HG02588 (cell line): ENCODE measurements around the gene DPF3.

Source experiments
- ATAC-seq: cut with Tn5 transposase; IDR thresholded peaks from one replicate; pipeline ENCODE4 v1.9.1; 2021; ENCODE audit warnings: mild to moderate bottlenecking, moderate library complexity; ENCODE audit not compliant: unreplicated experiment

The DPF3 gene

DNA sequence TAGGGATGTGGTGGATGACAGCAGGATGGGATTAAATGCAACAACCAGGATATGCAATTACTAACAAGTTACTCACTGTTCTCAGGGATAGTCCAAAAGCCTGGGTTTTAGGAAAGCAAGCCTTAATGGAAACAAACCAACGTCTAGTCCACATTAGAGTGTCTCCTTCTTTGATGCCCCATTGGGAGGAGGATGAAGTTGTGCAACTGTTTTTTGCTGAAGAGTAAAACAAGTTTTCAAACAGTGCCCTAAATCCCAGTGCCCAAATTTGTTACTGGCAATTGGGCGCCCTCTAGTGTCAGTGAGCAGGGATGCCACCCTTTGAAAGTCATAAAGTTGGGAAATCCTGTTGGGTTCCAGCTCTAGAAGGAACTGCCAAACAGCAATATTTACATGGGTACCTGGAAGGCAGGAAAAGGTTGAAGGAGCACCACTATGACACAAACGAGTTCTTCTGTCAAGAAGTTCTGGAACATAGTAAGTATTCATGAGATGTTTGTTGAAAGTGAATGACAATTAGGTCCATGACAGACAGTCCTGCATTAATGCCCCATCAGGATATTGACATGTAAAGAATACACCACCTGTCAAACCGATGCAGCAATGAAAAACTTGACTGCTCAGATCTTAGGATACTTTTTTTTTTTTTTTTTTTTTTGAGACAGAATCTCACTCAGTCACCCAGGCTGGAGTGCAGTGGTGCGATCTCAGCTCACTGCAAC, 11.1 kb upstream of the DPF3 start:
- no peak for ATAC-seq

DNA sequence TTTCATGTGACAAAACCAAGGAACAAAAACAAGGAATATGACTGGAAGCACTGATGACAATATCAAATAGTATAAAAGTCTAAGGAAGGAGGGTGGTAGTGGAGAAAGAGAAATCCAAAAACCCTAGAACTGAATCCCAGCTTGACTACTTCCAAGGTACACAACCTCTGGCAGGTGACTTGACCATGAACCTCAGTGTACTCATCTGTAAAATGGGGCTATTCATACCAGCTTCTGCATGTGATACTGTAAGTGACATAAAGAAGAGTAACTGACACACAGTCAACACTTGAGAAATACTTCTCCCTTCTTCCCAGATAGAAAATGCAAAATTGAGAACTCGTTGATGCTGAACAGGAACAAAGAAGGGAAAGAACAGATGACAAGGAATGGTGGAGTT, 10.3 kb upstream of the DPF3 start:
- ATAC-seq, result no peak

DNA sequence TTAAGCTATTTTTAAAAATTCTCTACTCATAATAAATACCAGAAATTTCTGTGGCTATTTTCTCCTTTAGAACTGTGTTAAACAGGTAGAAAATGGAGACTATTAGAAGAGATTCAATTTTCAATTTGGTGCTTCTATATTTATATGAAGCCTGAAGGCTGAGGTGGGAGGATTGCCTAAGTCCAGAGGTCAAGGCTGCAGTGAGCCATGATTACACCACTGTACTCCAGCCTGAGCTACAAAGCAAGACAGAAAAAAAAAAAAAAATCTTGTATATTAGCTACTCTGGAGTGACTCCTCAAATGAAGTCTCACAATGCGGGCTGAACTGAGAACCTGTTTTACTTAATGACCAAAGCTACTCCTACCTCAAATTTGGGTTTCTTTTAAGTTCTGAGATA, 9.8 kb upstream of the DPF3 start:
- no peak for ATAC-seq

DNA sequence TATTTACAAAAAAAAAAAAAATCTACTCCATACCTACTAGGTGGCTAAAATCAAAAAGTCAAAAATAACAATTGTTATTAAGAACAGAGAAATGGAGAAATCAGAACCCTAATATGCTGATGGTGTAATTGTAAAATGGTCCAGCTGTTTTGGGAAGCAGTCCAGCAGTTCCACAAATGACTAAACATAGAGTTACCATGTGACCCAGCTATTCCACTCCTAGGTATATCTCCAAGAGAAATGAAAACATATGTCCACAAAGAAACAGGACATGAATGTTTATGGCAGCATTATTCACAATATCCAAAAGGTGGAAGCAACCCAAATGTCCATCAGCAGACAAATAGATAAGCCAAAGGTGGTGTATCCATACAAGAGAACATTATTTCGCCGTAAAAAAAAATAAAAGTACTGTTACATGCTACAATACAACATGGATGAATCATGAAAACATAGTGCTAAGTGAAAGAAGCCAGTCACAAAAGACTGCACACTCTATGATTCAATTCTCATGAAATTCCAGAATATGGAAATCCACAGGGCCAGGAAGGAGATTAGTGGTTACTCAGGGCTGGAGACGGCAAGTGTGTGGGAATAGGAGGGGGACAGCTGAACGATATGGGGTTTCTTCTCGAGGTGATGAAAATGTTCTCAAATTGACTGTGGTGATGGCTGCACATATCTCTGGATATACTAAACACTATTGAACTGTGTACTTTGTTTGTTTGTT, 9.1 kb upstream of the DPF3 start:
- no peak for ATAC-seq

DNA sequence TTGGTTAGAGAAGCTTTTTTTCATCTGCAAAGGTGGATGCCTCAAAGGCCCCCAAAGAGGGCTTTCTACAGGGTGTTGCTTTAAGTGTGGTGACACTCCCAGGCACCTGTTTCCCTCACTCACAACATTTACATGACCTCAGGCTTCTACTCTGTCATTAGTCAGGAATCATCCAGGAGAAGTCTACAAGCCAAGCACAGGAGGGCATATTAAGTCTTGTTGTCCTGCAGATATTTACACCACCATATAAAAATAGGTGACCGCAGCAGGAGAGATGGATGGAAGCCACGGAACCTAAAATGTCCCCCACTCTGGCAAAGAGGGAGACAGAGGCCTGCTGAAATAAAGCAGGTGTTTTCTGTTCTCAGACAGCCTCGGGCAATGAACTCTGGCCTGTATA, 7.5 kb upstream of the DPF3 start:
- ATAC-seq, result no peak

DNA sequence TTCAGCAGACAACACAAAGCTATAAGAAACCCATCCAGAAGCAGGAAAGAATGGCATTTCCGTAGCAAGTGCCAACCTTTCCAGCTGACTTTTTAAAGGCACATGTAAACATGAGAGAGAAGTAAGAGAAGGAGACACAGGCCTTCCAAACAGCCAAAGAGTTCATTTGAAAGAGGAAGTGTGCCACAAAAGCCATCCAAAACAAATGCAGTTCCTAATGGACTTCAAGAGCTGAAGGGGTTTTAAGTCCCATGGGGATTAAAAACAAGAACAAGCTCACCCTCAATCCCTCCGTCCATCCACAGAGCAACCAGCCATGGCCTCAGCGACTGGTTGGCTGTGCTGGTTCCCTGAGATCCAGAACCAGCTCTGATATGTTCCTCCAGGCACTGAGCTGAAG, 4.5 kb upstream of the DPF3 start:
- ATAC-seq, result no peak

DNA sequence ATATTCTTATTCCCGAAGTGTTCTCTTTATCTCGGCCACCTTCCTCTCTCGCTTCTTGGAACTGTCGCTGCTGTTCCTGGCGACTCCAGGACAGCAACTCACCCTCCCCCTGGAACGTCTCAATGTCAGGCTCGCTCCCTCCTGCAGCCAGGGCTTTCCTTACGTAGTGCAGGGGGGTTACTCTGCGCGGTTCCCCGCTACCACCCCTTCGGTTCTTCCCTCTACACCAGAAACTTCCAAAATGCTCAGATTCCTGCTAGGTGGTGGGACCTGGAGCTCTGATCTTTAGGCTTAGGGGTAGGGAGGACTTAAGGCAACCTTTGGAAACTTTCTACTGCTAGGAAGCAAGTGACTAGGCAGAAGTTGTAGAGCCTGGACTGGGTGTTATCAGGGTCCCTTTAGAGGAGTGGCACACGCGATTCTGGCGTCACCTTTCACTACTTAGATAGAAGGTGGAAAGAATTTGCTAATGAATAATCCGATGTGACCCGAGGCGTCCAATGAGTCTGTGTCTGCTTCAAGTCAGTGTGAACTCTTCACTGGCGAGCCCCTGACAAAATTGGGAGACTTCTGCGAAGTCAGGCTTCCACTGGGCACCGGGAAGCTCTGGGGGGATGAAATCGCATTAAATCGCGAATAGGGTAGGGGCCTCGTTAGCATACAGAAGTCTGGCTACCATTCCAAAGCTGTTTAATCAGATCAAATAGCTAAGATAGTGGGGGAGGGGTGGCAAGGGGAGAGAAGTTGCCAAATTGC, 900 bp upstream of the DPF3 start:
- ATAC-seq, result no peak

DNA sequence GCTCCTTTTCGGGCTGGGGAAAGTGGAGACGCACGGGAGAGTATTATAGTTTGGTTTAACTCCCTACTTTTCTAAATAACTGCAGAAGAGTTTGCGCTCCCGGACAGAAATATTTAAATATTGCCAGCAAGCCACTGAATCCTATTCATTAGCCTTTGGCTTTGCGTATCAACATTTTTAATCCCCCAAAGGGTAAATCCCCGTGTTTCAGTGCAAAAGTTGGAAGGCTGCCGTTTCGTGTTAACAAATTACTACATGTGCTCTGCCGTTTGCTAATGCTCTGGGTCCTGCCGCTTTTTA, 372 bp upstream of the DPF3 start:
- no peak for ATAC-seq

DNA sequence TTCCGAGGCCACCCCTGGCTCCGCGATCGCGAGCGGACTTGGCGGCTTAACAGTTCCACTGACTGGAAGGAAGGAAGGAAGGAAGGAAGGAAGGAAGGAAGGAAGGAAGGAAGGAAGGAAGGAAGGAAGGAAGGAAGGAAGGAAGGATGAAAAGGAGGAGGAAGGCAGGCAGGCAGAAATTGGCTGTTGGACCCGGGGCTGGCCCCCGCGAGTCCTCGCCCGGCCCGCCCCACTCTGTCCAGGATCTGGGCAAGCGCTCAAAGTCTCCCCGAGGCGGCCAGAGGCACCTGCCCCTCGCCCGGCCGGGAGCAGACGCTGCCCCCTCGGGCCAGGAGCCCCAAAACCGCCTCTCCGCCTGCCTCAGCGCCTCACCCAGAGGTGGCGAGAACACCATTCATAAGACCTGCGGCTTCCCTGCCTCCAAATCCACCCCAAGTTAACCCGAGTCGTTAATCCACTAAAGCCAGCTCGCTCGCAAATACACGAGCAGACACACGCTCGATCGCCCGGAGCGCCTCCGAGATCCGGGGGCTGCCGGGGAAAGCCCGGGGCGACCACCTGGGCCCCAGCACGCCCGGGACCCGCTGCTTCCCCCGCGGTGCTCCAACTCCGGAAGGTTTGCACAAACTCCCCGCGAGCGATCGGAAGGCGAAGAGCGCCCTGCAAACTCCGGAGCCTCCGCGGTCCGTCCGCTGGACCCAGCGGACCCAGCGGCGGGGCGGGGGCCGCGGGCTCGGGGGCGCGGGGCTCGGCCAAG, 844 bp downstream of the DPF3 start:
- ATAC-seq, result peak; percentile 17

DNA sequence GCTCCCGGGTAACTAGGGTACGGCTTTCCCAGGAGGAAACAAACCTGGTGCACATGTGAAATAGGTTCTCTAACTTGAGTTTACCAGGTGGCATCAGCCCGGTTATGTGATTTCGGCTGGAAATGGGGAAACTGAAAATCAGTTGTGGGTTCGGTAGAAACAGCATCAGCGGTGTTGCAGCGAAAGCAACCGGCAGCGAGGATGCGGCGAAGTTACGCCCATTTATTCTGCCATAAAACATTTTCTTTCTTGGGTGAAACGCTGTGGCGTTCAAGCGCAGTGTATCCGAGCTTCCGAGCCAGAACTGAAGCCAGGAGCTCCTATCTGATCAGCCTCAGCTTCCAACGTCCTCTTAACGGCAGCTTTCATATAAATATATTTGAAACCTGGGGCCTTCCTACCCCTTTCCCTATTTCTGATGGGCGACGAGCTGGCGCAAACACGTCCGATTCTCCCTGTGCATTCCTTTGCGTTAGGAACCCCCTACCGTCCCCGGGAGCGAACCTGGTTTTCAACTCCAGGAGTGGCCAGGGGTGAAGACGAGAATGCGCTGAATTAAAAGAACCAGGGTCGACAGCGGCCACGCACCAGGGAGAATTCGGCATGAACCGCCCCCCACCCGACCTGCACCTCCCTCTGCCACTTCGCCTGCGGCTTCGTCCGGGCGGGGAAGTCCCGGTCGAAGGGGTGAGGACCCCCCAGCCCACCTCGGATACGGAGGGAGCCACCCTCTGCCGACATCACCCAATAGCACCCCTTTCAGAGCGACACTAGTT, 1.6 kb downstream of the DPF3 start:
- ATAC-seq, result no peak

DNA sequence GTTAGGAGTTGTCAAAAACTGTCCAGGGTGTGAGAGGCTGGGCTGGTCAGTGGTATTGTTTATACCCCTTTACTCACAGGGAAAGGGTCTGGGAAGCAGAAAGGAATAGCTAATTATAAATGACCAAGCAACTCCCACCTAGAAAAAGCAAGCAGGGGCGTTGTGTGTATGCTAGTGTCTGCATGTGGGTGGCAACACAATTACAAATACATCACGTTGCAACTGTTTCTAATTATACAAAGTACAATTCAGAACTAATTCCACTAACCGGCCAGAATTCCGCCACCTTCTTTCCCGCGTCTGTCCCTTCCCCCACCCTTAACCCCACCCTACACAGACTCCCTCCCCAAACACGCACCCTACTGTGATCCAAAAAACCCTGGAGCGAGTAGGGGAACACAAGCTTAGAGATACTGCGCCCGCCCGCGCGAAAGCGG, 2.2 kb downstream of the DPF3 start:
- no peak for ATAC-seq

DNA sequence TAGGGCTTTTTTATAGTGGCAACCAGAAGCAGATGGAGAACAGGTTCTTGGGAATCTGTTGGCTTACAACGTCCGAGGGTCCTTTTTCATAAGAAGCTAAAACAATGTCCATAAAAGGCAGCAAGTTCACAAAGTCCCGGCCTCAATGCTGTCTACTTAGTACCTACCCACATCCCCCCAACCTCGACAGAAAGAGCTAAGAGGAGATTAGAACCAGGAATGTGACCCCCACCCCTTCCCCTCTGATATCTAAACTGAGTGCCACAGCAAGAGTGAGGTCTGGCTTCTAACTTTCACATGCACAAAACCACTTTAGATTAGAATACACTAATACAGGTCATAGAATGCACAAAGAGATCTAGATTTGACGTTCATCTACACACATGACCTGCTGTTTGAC, 4.5 kb downstream of the DPF3 start:
- ATAC-seq, result no peak

DNA sequence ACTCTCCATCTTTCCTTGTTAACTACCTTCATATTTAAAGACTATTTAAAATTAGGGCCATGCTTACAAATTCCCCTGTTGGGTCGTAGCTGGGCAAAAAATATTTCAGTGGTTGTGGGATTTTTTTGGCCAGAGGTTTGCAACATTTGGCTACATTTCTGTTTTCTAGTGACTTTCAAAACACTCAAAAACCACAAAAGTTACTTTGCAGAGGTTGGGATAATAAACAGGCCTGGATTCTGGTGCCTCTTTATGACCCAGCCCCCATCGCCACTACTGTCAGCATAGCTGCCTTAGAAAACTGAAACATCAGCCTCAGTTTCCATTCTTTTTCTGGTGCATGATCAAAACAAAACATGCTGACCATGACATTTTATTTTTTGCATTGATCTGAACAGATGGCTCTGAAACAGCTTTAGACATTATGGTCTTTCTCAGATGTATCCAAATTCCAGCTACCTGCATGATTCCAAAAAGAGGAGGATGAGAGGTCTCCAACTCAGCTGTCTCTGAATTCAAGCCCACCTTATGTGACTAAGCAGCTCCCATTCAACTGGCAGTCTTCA, 5.2 kb downstream of the DPF3 start:
- ATAC-seq, result no peak

DNA sequence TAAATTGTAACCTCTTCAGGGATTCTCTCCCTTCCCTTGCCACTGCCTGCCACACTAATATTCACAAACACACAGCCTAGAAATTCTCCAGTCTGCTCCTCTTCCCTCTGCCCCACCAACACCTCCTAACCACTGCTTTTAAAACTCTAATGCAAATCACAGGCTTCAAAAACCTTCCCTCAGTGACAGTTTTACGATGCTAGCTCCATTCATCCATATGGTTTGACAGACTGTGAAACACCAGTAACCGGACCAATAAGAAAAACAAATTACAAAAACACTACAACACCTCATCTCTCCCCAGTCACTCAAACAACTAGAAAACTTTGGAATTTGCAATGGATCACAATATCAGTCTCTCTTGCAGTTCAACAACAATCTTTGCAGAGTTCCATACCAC, 5.7 kb downstream of the DPF3 start:
- ATAC-seq, result no peak

DNA sequence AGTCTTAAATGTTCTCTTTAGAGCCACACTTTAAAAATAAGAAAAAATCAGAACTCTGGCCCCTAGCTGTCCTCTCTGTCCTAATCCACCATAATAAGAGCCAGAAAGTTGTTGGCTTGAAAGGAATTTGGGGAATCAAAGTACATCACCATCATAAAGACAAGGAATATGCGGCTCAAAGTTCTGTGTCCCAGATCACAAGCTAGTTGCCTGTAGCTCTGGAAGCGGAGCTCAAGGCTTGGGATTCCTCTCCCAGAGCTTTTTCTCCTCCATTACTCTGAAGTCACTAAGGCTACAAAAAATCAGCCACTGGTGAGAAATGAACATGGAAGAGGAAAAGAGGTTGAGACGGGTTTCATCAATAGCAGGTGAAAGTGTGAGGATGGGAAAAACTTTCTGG, 6.4 kb downstream of the DPF3 start:
- no peak for ATAC-seq

DNA sequence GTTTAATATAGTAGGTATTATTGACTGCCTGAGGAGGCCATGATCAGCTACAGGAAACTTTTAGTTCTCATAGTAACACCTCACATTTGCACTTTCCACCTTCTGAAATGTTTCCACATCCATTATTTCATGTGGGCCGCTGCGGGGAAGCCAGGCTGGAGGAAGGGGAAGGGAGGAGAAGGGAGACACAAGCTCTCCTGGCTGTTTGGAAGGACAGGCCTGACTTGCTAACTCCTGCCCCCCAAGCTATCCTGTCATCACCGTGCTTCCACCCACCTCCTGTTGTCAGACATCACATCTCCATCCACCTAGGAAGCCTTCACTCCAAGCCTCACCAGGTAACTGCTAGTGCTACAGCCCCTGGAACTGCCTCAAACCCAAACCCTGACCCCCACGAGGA, 9.5 kb downstream of the DPF3 start:
- ATAC-seq, result no peak

DNA sequence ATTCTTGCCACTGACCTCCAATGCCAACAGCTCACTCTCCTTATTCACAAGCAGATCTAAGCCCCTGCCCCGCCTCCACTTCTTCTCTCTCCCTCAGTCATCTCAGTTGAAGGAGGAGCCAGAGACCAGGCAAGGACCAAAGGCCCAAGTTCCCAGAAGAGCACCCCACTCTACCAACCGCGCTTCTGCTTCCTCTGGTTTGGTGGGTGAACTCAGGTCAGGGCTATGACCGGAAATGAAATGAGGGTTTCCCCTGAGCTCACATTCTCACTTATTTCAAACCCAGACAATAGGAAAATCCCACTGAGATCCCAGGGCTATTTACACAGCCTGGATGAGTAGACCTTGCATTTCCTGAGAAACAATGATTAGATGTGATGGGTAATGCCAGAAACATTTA, 9.9 kb downstream of the DPF3 start:
- ATAC-seq, result no peak

DNA sequence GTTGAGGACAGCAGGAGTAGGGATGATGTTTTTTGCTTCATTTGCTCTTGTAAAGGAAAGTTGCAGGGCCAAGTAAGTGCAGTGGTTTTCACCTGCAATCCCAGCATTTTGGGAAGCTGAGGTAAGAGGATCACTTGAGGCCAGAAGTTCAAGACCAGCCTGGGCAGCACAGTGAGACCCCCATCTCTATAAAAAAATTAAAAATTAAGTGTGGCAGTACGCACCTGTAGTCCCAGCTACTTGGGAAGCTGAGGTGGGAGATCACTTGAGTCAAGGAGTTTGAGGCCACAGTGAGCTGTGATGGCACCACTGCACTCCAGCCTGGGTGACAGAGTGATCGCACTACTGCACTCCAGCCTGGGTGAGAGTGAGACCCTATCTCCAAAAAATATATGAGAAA, 10.8 kb downstream of the DPF3 start:
- ATAC-seq, result no peak

DNA sequence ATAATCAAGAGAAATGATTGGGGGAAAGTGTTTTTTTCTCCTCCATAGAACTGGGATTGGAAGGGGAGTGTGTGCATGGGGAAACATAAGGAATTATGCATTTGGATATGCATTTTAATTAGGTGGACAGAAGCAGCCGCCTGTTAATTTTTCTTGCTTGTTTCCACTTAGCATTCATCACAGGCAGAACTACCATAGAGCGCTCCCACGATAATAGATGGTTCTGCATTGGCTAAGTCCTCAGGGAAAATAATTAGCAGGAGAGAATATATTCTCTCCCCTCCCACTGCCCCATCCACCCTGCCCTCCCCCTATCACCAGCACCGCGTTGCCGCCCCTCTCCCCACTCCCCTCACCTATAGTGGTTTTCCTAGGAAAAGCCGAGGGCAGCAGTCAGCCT, 11.4 kb downstream of the DPF3 start:
- no peak for ATAC-seq

DNA sequence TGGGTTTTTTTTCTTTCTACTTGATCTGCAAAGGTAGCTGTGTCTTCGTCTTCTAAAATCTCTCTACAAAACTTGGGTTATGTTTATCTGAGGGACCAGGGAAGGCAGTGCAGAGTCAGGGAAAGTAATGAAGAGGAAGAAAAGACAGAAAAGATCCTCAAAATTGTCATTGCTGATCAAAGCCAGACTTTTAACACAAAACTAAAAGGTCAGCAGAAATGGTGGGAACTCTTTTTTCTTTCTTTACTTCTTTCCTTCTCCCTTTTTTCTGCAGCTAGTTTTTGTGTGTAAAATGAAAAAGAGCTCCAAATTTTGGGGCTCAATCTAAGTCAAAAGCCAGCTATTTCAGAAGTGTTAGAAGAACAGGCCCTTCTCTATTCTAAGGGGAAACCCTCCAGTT, 11.9 kb downstream of the DPF3 start:
- no peak for ATAC-seq
